Upper lobe of left lung (tissue), 4 donors: ENCODE data around the gene FGF12.

Experiments used
- CTCF ChIP-seq, 6 experiments: fragments of 450-650 bp in 4 of 6; fragments of 200-600 bp in 2 of 6; sonication (generic) in 2 of 6; IDR thresholded peaks; one replicate each; pipeline ENCODE4 v1.5.1; 2016 to 2019; ENCODE audit warnings: antibody characterized with exemption in 6 of 6
- EP300 ChIP-seq, 4 donors: sonication (generic); formaldehyde crosslinking; IDR thresholded peaks; one replicate each; pipeline ENCODE4 v1.5.1; 2017; ENCODE audit warnings: antibody characterized with exemption in 4 of 4, control low read depth in 2 of 4
- POLR2A ChIP-seq, 4 donors: fragments of 450-650 bp; IDR thresholded peaks; one replicate each; pipeline ENCODE4 v1.5.1; 2016 to 2017; ENCODE audit warnings: antibody characterized with exemption in 4 of 4, mild to moderate bottlenecking in 2 of 4
- POLR2AphosphoS5 ChIP-seq, 2 donors: sonication (generic); formaldehyde crosslinking; IDR thresholded peaks; one replicate each; pipeline ENCODE4 v1.5.1; 2017; ENCODE audit warnings: antibody characterized with exemption in 2 of 2

GRCh38 chr3:192481638-192482037 is 245.7 kb downstream of the FGF12 start:
- TF ChIP-seq POLR2A (IDR thresholded peaks at IDR 0.05) (no peak), CTCF (IDR thresholded peaks at IDR 0.05) (no peak), EP300 (IDR thresholded peaks at IDR 0.05) (no peak), POLR2AphosphoS5 (IDR thresholded peaks at IDR 0.05) (no peak)
